ENCODE data around the gene ACOT2. TPM values are rescaled to one million over a fixed set of nuclear protein-coding genes. Genes with fewer than 3 reads are reported as not detected.
"Not testable (repeated sequence)": the region's sequence is repeated elsewhere in the genome, so short reads cannot be mapped to it uniquely, and the experiment has no call there.

Gene ACOT2
- total and polyA plus RNA-seq, 4 donors: 22.4 to 61.9 (median 31.6) TPM

DNA sequence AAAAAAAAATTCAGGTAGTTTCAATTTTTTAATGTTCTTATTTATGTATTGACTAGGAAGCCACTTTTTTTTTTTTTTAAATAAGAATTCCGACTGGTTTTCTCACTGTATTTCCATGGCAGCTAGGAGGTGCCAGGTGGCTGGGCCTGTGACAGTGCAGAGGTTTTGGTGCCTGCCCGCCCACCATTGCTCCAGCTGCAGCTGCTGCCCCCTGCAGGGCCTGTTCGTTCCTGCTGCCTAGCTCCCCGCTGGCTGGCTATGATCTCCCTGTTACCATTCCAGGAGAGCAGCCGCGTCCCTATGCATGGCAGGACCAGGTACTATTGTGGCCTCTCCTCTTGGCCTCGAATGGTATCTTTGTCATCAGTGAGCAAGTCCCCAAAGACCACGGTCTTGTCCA is 1.9 kb downstream of the ACOT2 start:
- DNase-seq: peak; percentile 27 to 54 (median 28)

DNA sequence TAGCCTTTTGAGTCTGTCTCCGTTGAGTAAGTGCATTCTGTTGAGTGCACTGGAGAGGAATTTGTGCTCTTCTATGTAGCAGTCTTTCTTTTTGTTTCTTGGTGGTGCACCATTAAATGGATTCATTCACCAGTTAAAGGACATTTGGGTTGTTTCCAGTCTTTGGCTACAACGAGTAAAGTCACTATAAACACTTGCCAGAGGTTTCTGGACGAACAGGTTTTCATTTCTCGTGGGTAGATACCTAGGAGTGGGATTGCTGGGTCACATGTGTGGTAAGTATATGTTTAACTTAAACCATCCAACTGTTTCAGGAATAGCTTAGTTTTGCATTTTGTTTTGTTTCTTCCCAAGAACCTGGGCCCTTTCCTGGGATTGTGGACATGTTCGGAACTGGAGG is 4.0 kb downstream of the ACOT2 start:
- H3K27ac ChIP-seq (ENCODE audit: low read depth in 1 of 2, low read length in 1 of 2); ATAC-seq (ENCODE audit: insufficient read depth, low FRiP score); H3K27me3 ChIP-seq (ENCODE audit: control insufficient read depth in 3 of 3, insufficient read depth in 3 of 3, low read length in 2 of 3); H3K9me3 ChIP-seq (ENCODE audit: control insufficient read depth in 4 of 4, insufficient read depth in 3 of 4, low read length in 3 of 4); H3K36me3 ChIP-seq (ENCODE audit: control insufficient read depth in 4 of 4, insufficient read depth in 4 of 4, low read length in 4 of 4); H3K4me1 ChIP-seq (ENCODE audit: control insufficient read depth in 5 of 5, insufficient read depth in 5 of 5, low read length in 5 of 5); H3K4me3 ChIP-seq; H3K9ac ChIP-seq (ENCODE audit: insufficient read depth in 1 of 2, low read length in 2 of 2): not testable (repeated sequence)
- DNase-seq: peak in 1 of 3 donors; percentile 39
- 76 to 90% methylated on average over 5 of the region's 5 CpGs for WGBS, 2 donors

More for the DNA sequence above, 1.9 kb downstream of the ACOT2 start:
- H3K27ac ChIP-seq (ENCODE audit: low read depth in 1 of 2, low read length in 1 of 2); ATAC-seq (ENCODE audit: insufficient read depth, low FRiP score); H3K4me3 ChIP-seq; H3K27me3 ChIP-seq (ENCODE audit: control insufficient read depth in 3 of 3, insufficient read depth in 3 of 3, low read length in 2 of 3); H3K36me3 ChIP-seq (ENCODE audit: control insufficient read depth in 4 of 4, insufficient read depth in 4 of 4, low read length in 4 of 4); H3K9me3 ChIP-seq (ENCODE audit: control insufficient read depth in 4 of 4, insufficient read depth in 3 of 4, low read length in 3 of 4); H3K9ac ChIP-seq (ENCODE audit: insufficient read depth in 1 of 2, low read length in 2 of 2): not testable (repeated sequence)
- TF ChIP-seq, protein P1, sequence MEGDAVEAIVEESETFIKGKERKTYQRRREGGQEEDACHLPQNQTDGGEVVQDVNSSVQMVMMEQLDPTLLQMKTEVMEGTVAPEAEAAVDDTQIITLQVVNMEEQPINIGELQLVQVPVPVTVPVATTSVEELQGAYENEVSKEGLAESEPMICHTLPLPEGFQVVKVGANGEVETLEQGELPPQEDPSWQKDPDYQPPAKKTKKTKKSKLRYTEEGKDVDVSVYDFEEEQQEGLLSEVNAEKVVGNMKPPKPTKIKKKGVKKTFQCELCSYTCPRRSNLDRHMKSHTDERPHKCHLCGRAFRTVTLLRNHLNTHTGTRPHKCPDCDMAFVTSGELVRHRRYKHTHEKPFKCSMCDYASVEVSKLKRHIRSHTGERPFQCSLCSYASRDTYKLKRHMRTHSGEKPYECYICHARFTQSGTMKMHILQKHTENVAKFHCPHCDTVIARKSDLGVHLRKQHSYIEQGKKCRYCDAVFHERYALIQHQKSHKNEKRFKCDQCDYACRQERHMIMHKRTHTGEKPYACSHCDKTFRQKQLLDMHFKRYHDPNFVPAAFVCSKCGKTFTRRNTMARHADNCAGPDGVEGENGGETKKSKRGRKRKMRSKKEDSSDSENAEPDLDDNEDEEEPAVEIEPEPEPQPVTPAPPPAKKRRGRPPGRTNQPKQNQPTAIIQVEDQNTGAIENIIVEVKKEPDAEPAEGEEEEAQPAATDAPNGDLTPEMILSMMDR (IDR thresholded peaks at IDR 0.05; ENCODE audit: control extremely low read depth, extremely low read depth): peak; percentile 17
- WGBS, 2 donors: 37 to 46% methylated on average over 8 of the region's 8 CpGs
- H3K4me1 ChIP-seq (ENCODE audit: control insufficient read depth in 5 of 5, insufficient read depth in 5 of 5, low read length in 5 of 5): peaks cover 6 to 16% (median 14%) of the 10 kb centered on the region in 5 donors

DNA sequence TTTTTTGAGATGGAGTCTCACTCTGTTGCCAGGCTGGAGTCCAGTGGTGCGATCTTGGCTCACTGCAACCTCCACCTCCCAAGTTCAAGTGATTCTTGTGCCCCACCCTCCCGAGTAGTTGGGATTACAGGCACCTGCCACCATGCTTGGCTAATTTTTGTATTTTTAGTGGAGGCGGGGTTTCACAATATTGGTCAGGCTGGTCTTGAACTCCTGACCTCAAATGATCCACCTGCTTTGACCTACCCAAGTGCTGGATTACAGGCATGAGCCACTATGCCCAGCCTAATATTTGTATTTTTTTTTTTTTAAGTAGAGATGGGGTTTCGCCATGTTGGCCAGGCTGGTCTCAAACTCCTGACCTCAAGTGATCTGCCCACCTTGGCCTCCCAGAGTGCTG is 4.7 kb downstream of the ACOT2 start:
- ATAC-seq (ENCODE audit: insufficient read depth, low FRiP score): not testable (repeated sequence)

DNA sequence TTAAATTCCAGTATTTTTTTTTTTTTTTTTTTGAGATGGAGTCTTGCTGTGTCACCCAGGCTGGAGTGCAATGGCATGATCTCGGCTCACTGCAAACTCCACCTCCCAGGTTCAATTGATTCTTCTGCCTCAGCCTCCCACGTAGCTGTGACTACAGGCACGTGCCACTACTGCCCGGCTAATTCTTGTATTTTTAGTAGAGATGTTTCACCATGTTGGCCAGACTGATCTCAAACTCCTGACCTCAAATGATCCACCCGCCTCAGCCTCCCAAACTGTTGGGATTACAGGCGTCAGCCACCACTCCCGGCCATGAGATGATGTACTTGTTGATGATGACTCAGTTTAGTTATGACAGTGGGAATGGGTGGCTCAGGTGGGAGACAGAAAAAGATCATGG is 5.2 kb downstream of the ACOT2 start:
- not testable (repeated sequence) for H3K27ac ChIP-seq (ENCODE audit: low read depth in 1 of 2, low read length in 1 of 2); DNase-seq

More for the DNA sequence above, 4.7 kb downstream of the ACOT2 start:
- H3K27me3 ChIP-seq (ENCODE audit: control insufficient read depth in 3 of 3, insufficient read depth in 3 of 3, low read length in 2 of 3); H3K27ac ChIP-seq (ENCODE audit: low read depth in 1 of 2, low read length in 1 of 2); DNase-seq; H3K9me3 ChIP-seq (ENCODE audit: control insufficient read depth in 4 of 4, insufficient read depth in 3 of 4, low read length in 3 of 4); H3K4me1 ChIP-seq (ENCODE audit: control insufficient read depth in 5 of 5, insufficient read depth in 5 of 5, low read length in 5 of 5); H3K9ac ChIP-seq (ENCODE audit: insufficient read depth in 1 of 2, low read length in 2 of 2); H3K4me3 ChIP-seq; H3K36me3 ChIP-seq (ENCODE audit: control insufficient read depth in 4 of 4, insufficient read depth in 4 of 4, low read length in 4 of 4): not testable (repeated sequence)
- 91 to 98% methylated on average over 4 of the region's 4 CpGs for WGBS, 2 donors

DNA sequence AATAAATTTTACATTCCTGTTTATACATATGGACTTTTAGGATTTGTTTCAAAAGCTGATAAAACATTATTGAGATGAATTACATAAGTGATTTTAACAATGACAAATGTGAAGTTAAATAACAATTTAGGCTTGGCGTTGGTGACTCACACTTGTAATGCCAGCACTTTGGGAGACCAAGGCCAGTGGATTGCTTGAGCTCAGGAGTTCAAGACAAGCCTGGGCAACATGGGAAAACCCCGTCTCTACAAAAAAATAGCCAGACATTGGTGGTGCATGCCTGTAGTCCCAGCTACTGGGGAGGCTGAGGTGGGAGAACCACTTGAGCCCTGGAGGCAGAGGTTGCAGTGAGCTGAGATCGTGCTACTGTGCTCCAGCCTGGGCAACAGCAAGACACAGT is 7.4 kb downstream of the ACOT2 start:
- DNase-seq (no peak), ATAC-seq (ENCODE audit: insufficient read depth, low FRiP score) (no peak)
- Histone ChIP-seq H3K27me3 (ENCODE audit: control insufficient read depth in 3 of 3, insufficient read depth in 3 of 3, low read length in 2 of 3) (no peaks in the 10 kb centered on the region), H3K9ac (ENCODE audit: insufficient read depth in 1 of 2, low read length in 2 of 2) (no peak overlapping the region), H3K27ac (ENCODE audit: low read depth in 1 of 2, low read length in 1 of 2) (no peak overlapping the region), H3K9me3 (ENCODE audit: control insufficient read depth in 4 of 4, insufficient read depth in 3 of 4, low read length in 3 of 4) (no peaks in the 10 kb centered on the region), H3K36me3 (ENCODE audit: control insufficient read depth in 4 of 4, insufficient read depth in 4 of 4, low read length in 4 of 4) (peaks cover 3 to 9% (median 5%) of the 10 kb centered on the region in 4 donors), H3K4me1 (ENCODE audit: control insufficient read depth in 5 of 5, insufficient read depth in 5 of 5, low read length in 5 of 5) (no peaks in the 10 kb centered on the region), H3K4me3 (no peak overlapping the region)
- TF ChIP-seq, protein P1 (IDR thresholded peaks at IDR 0.05; ENCODE audit: control extremely low read depth, extremely low read depth): no peak
- WGBS, 2 donors: 88 to 89% methylated on average over 3 of the region's 3 CpGs

More for the DNA sequence above, 5.2 kb downstream of the ACOT2 start:
- not testable (repeated sequence) for H3K9me3 ChIP-seq (ENCODE audit: control insufficient read depth in 4 of 4, insufficient read depth in 3 of 4, low read length in 3 of 4); H3K4me1 ChIP-seq (ENCODE audit: control insufficient read depth in 5 of 5, insufficient read depth in 5 of 5, low read length in 5 of 5); H3K4me3 ChIP-seq; ATAC-seq (ENCODE audit: insufficient read depth, low FRiP score); H3K36me3 ChIP-seq (ENCODE audit: control insufficient read depth in 4 of 4, insufficient read depth in 4 of 4, low read length in 4 of 4); H3K9ac ChIP-seq (ENCODE audit: insufficient read depth in 1 of 2, low read length in 2 of 2); H3K27me3 ChIP-seq (ENCODE audit: control insufficient read depth in 3 of 3, insufficient read depth in 3 of 3, low read length in 2 of 3)
- WGBS, 2 donors: 94 to 96% methylated on average over 7 of the region's 7 CpGs

DNA sequence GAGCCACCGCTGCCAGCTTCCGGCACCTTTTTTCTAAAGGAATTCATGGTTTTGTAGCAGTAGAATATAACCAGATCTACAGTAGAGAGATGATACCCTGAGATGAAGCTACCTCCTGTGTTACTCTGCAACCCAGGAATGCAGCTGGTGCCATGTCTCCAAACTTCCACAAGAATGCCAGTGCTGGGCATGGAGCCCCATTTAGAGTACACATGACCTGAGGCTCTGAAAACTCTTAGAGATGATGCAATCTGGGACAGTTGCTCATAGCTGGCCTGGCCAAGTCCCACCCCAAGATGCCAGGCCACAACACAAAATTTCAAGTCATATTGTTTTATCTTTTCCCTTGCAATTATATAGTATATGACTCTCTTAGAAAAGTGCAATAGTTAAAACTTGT is 8.2 kb downstream of the ACOT2 start:
- not testable (repeated sequence) for H3K27me3 ChIP-seq (ENCODE audit: control insufficient read depth in 3 of 3, insufficient read depth in 3 of 3, low read length in 2 of 3); H3K9me3 ChIP-seq (ENCODE audit: control insufficient read depth in 4 of 4, insufficient read depth in 3 of 4, low read length in 3 of 4); H3K36me3 ChIP-seq (ENCODE audit: control insufficient read depth in 4 of 4, insufficient read depth in 4 of 4, low read length in 4 of 4); ATAC-seq (ENCODE audit: insufficient read depth, low FRiP score); H3K4me3 ChIP-seq; H3K9ac ChIP-seq (ENCODE audit: insufficient read depth in 1 of 2, low read length in 2 of 2); H3K4me1 ChIP-seq (ENCODE audit: control insufficient read depth in 5 of 5, insufficient read depth in 5 of 5, low read length in 5 of 5); H3K27ac ChIP-seq (ENCODE audit: low read depth in 1 of 2, low read length in 1 of 2); DNase-seq
- WGBS, 2 donors: 100% methylated on average over 2 of the region's 2 CpGs

Data from lung (tissue), 12 donors.